RWPE2 (cell line): ENCODE measurements around the gene TMX2.

ENCODE experiments used
- ATAC-seq: fragments of 200-7000 bp; cut with Tn5 transposase; 3 replicates; pipeline ENCODE4 v1.9.1; 2021; ENCODE audit warnings: low read depth
- DNase-seq: peaks from one replicate; pipeline ENCODE4 v3.0.0-alpha.2; 2020; ENCODE audit warnings: low spot score
- H3K27ac ChIP-seq: fragments of 450-650 bp; 2 replicates; pipeline ENCODE4 v1.5.1; 2017; ENCODE audit warnings: mild to moderate bottlenecking; ENCODE audit not compliant: poor library complexity, severe bottlenecking
- H3K27me3 ChIP-seq: fragments of 250-450 bp; sonication (Bioruptor Pico); 2 replicates; pipeline ENCODE4 v1.5.1; 2021; ENCODE audit warnings: mild to moderate bottlenecking, moderate library complexity; ENCODE audit not compliant: insufficient read depth, poor library complexity, severe bottlenecking
- H3K36me3 ChIP-seq: fragments of 250-450 bp; sonication (Bioruptor Pico); 2 replicates; pipeline ENCODE4 v1.5.1; 2020; ENCODE audit warnings: low read depth, mild to moderate bottlenecking, moderate library complexity
- H3K4me1 ChIP-seq: fragments of 250-450 bp; sonication (Bioruptor Pico); 2 replicates; pipeline ENCODE4 v1.5.1; 2021; ENCODE audit warnings: mild to moderate bottlenecking, moderate library complexity; ENCODE audit not compliant: insufficient read depth, poor library complexity, severe bottlenecking
- H3K4me3 ChIP-seq: fragments of 250-450 bp; sonication (Bioruptor Pico); 2 replicates; pipeline ENCODE4 v1.5.1; 2021; ENCODE audit warnings: mild to moderate bottlenecking, moderate library complexity; ENCODE audit not compliant: severe bottlenecking
- H3K9me3 ChIP-seq: fragments of 250-450 bp; sonication (Bioruptor Pico); 2 replicates; pipeline ENCODE4 v1.5.1; 2021; ENCODE audit warnings: mild to moderate bottlenecking, moderate library complexity; ENCODE audit not compliant: severe bottlenecking
- TF ChIP-seq, protein P1 (sequence below): fragments of 450-650 bp; IDR thresholded peaks from one replicate; pipeline ENCODE4 v1.5.1; 2017; ENCODE audit warnings: mild to moderate bottlenecking, moderate library complexity; ENCODE audit not compliant: poor library complexity, severe bottlenecking

The TMX2 gene

DNA sequence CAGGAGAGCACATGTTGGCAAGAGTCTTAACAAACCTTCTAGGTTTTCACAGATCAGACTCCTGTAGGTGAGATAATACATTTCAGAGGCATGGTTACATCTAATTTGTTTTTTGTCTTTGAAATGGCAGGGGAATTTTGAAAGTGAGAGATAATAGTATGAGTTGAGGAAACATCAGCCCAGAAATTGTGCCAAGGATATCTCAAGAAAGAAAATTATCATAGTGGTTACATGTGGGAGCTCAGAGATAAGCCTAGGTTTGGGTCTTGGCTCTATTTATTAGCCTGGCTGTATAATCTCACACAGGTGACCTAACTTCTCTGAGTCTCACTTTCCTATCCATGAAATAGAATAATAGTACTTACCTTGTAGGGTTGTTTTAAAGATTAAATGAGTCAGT, 38.8 kb downstream of the TMX2 start:
- Histone ChIP-seq H3K27ac (no peak overlapping the region), H3K4me3 (no peak overlapping the region), H3K9me3 (no peaks in the 10 kb centered on the region), H3K36me3 (no peaks in the 10 kb centered on the region), H3K27me3 (no peaks in the 10 kb centered on the region), H3K4me1 (no peaks in the 10 kb centered on the region)
- TF ChIP-seq, protein P1, sequence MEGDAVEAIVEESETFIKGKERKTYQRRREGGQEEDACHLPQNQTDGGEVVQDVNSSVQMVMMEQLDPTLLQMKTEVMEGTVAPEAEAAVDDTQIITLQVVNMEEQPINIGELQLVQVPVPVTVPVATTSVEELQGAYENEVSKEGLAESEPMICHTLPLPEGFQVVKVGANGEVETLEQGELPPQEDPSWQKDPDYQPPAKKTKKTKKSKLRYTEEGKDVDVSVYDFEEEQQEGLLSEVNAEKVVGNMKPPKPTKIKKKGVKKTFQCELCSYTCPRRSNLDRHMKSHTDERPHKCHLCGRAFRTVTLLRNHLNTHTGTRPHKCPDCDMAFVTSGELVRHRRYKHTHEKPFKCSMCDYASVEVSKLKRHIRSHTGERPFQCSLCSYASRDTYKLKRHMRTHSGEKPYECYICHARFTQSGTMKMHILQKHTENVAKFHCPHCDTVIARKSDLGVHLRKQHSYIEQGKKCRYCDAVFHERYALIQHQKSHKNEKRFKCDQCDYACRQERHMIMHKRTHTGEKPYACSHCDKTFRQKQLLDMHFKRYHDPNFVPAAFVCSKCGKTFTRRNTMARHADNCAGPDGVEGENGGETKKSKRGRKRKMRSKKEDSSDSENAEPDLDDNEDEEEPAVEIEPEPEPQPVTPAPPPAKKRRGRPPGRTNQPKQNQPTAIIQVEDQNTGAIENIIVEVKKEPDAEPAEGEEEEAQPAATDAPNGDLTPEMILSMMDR, result no peak
- ATAC-seq (no peak), DNase-seq (no peak)

DNA sequence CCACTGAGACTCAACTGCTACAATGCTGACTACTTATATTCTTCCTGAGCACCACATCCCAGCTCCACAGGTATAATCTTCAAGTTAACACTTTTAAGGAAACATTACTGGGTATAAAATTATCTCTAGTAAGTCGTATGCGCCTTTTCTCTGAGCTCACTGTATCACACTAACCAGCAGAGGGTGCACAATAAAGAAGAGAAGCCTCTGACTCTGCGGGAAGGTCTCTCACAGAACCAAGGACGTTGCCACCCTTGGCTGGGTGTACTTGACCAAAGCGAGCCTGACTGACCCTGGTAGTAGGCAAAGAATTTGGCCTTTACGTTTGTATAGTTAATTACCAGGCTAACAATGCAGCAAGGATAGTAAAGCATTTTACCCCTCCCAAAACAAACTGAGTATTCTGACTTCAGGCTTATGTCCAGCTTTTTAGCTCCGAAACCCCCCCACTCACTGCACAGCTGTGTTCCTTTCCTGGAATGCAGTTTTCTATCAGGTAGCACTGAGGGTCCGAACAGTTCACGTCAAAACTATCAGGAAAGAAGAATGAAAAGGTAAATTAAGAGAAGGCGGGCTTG, 39.4 kb downstream of the TMX2 start, which contains the start of gene BTBD18:
Gene BTBD18, minus strand, starts transcription at position 144 of the 578 bp plus-strand sequence. CDS start 631 bp downstream, outside the sequence.
- peak; percentile 87 for ATAC-seq
- H3K9me3 ChIP-seq, result no peaks in the 10 kb centered on the region
- no peaks in the 10 kb centered on the region for H3K27me3 ChIP-seq
- no peaks in the 10 kb centered on the region for H3K4me1 ChIP-seq
- H3K36me3 ChIP-seq, result no peaks in the 10 kb centered on the region
- no peak for DNase-seq
- TF ChIP-seq, protein P1, result peak; percentile 68
- no peak within 1 kb of the TSS for H3K4me3 ChIP-seq
- no peak within 1 kb of the TSS for H3K27ac ChIP-seq

GRCh38 chr11:57752954-57753353, 40.6 kb downstream of the TMX2 start:
- Histone ChIP-seq H3K9me3 (no peaks in the 10 kb centered on the region), H3K27me3 (no peaks in the 10 kb centered on the region), H3K27ac (no peak overlapping the region), H3K4me1 (no peaks in the 10 kb centered on the region), H3K36me3 (no peaks in the 10 kb centered on the region), H3K4me3 (no peak overlapping the region)
- ATAC-seq (no peak), DNase-seq (no peak)
- TF ChIP-seq, protein P1, result no peak

GRCh38 chr11:57758174-57758573, 45.8 kb downstream of the TMX2 start:
- TF ChIP-seq, protein P1, result no peak
- H3K4me3 ChIP-seq, result no peak overlapping the region
- H3K36me3 ChIP-seq, result no peaks in the 10 kb centered on the region
- no peak overlapping the region for H3K27ac ChIP-seq
- no peaks in the 10 kb centered on the region for H3K27me3 ChIP-seq
- no peaks in the 10 kb centered on the region for H3K9me3 ChIP-seq
- H3K4me1 ChIP-seq, result peaks cover 3% of the 10 kb centered on the region
- ATAC-seq (no peak), DNase-seq (no peak)

GRCh38 chr11:57761301-57762234, 49.2 kb downstream of the TMX2 start, which contains the start of gene CTNND1:
TSS of gene CTNND1 (plus strand) at chr11:57761802. CDS start at chr11:57791479, 29,677 bp downstream.
- peak; percentile 95 for ATAC-seq
- TF ChIP-seq, protein P1, result no peak
- peak within 1 kb of the TSS; percentile 86 for H3K27ac ChIP-seq

More at GRCh38 chr11:57761301-57762234, 49.2 kb downstream of the TMX2 start, which contains the start of gene CTNND1:
- peak; percentile 86 for DNase-seq
- peak within 1 kb of the TSS; percentile 55 for H3K4me3 ChIP-seq
- H3K27me3 ChIP-seq, result no peaks in the 10 kb centered on the region
- H3K36me3 ChIP-seq, result 0 out of 2 replicates have a peak, but pooled peaks cover 3% of the 10 kb centered on the region
- H3K4me1 ChIP-seq, result peaks cover 17% of the 10 kb centered on the region
- H3K9me3 ChIP-seq, result no peaks in the 10 kb centered on the region
